GM18909 (cell line): ENCODE data around the gene SHISA5.

Source experiments
- ATAC-seq: cut with Tn5 transposase; IDR thresholded peaks from one replicate; pipeline ENCODE4 v1.9.1; 2021; ENCODE audit warnings: mild to moderate bottlenecking; ENCODE audit not compliant: unreplicated experiment, poor library complexity

Gene SHISA5

DNA sequence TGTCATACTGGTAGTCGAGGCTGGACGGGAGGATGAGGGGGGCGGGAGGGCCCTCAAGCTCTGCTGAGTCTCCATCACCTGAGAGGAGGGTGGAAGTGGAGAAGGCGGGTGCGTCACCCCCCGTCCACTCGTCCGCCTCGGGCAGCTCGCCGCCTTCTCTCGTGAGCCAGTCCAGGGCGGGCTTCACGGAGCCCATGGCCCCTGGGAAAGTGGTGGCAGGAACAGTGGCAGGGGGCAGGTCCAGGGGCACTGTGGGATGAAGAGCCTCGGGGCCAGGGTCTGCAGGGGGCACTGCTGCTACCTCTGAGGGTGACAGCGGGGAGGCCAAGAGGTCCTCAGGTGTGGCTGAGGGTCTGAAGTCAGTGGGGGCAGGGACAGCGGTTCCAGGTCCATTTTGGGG lies 84.4 kb downstream of the SHISA5 start:
- no peak for ATAC-seq

DNA sequence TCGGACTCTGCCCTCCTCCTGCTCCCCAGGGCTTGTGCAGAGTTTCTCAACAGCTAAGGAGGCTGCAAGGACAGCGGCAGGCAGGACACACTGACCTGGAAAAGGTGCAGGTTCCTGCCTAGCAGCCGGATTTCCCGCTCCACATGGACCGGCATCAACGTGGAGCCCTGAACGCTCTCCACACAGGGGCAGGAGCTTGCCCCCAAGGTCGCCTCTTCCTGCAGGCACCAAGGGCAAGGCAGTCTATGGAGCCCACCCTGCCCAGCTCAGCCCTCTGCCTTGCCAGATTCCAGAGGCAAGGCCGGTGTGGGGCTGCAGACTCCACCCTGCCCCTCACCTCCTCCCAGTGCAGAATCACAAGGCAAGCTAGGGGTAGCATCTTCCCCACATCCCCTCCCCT lies 84.8 kb downstream of the SHISA5 start:
- ATAC-seq = no peak

DNA sequence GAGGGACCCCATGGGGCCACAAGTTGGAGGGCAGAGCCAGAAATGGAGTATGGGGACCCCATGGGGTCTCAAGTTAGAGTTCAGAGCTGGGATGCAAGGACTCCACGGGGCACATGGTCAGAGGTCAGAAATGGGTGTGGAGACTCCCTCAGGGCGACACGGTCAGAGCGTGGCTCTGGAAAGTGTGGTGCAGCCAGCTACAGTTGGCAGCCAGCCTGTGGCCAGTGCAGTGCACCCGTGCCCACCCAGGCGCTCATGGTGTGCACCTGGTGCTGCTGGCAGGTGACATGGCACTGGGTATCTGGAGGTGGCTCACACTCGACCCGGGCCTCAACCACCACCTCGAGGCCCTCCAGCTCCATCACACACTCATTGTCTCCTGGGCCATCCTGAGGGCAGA lies 85.3 kb downstream of the SHISA5 start:
- no peak for ATAC-seq

DNA sequence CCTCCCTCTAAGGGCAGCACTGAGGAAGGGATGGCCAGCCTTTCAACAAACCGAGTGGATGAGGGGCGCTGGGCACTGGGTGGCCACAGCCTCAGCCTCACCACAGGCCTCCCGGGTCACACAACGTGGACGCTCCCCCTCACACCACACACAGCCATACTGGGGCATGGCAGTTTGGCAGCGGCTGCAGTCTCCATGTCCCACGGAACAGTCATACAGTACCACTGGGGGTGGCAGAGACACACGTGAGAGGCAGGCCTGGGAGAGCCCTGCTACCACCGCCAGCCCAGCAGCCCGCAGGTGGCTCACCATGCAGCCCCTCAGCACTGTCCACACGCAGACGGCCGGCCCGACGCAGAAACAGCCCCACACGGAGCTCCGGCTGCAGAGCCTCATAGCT lies 85.8 kb downstream of the SHISA5 start:
- no peak for ATAC-seq
